ENCODE measurements around the gene CPLX3.

Gene CPLX3

GRCh38 chr15:74793135-74794028, 33.0 kb upstream of the CPLX3 start:
- H3K4me3 ChIP-seq (ENCODE audit: low read length), result no peak overlapping the region
- DNase-seq (ENCODE audit: low read depth), result peak; percentile 62
- peak; percentile 38 for TF ChIP-seq CTCF (IDR thresholded peaks at IDR 0.05; ENCODE audit: insufficient read depth, low read depth, low read length, missing control alignments)

- peak; percentile 79 for DNase-seq (ENCODE audit: low read depth)
- H3K4me3 ChIP-seq (ENCODE audit: low read length), result no peak overlapping the region
- no peak for TF ChIP-seq CTCF (IDR thresholded peaks at IDR 0.05; ENCODE audit: insufficient read depth, low read depth, low read length, missing control alignments)
Measured at GRCh38 chr15:74794248-74794969, 32.0 kb upstream of the CPLX3 start.

- no peak overlapping the region for H3K4me3 ChIP-seq (ENCODE audit: low read length)
- DNase-seq (ENCODE audit: low read depth), result no peak
Measured at GRCh38 chr15:74794970-74795349, 31.5 kb upstream of the CPLX3 start.

GRCh38 chr15:74795966-74796625, 30.3 kb upstream of the CPLX3 start:
- no peak overlapping the region for H3K4me3 ChIP-seq (ENCODE audit: low read length)
- no peak for TF ChIP-seq CTCF (IDR thresholded peaks at IDR 0.05; ENCODE audit: insufficient read depth, low read depth, low read length, missing control alignments)
- DNase-seq (ENCODE audit: low read depth), result peak; percentile 83

More at GRCh38 chr15:74794970-74795349, 31.5 kb upstream of the CPLX3 start:
- TF ChIP-seq CTCF (IDR thresholded peaks at IDR 0.05; ENCODE audit: insufficient read depth, low read depth, low read length, missing control alignments), result no peak

- no peak for TF ChIP-seq CTCF (IDR thresholded peaks at IDR 0.05; ENCODE audit: insufficient read depth, low read depth, low read length, missing control alignments)
- no peak for DNase-seq (ENCODE audit: low read depth)
- no peak overlapping the region for H3K4me3 ChIP-seq (ENCODE audit: low read length)
Measured at GRCh38 chr15:74798388-74799254, 27.8 kb upstream of the CPLX3 start.

GRCh38 chr15:74799255-74799855, 27.1 kb upstream of the CPLX3 start:
- H3K4me3 ChIP-seq (ENCODE audit: low read length), result no peak overlapping the region
- TF ChIP-seq CTCF (IDR thresholded peaks at IDR 0.05; ENCODE audit: insufficient read depth, low read depth, low read length, missing control alignments), result no peak
- DNase-seq (ENCODE audit: low read depth), result no peak

Measured in epithelial cell of esophagus (primary cell).